ENCODE measurements around the gene MARCHF2. TPM values are rescaled to one million over a fixed set of nuclear protein-coding genes. Genes with fewer than 3 reads are reported as not detected.

Gene MARCHF2
- total RNA-seq, 1 donor from 2014 or later = 49.3 TPM

DNA sequence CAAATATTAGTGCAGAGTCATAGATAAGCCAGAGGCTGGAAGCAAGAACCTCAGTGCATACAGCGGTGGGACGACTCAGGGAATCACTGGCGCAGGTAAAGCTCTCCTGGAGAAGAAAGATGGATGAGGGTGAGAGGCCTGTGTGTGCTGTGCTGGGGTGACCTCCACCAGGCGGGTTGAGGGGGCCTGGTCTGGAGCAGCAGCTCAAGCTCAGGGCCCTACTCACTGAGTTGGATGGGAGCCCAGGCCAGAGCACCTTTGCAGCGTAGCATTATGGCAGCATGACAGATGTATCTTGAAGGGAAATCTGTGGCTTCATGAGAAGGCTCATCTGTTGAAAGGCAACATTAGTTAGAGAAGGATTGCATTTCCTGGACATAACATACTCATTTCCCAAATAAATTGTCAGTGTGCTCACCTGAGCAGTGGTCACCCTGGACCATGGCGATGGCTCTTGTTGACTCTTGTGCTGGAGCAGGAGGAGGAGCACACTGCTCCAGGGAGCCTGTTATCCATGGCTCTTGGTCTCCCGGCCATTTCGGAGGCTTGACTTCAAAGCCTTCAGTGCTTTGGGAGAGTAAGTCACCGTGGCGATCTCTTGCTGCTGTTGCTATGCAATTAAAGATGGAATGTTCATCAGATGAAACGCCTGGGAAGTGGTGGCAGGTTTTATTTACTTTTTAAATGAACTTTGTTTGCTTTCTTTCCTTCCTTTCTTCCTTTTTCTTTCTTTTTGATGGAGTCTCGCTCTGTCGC lies 56.7 kb downstream of the MARCHF2 start:
- FAIRE-seq (no peak), DNase-seq (ENCODE audit: low spot score in 2 of 2) (no peak)

- FAIRE-seq (no peak), DNase-seq (ENCODE audit: low spot score in 2 of 2) (no peak)
Observed at GRCh38 chr19:8473648-8474476, 60.8 kb downstream of the MARCHF2 start.

- FAIRE-seq (no peak), DNase-seq (ENCODE audit: low spot score in 2 of 2) (no peak)
Observed at GRCh38 chr19:8475005-8475404, 61.9 kb downstream of the MARCHF2 start.

DNA sequence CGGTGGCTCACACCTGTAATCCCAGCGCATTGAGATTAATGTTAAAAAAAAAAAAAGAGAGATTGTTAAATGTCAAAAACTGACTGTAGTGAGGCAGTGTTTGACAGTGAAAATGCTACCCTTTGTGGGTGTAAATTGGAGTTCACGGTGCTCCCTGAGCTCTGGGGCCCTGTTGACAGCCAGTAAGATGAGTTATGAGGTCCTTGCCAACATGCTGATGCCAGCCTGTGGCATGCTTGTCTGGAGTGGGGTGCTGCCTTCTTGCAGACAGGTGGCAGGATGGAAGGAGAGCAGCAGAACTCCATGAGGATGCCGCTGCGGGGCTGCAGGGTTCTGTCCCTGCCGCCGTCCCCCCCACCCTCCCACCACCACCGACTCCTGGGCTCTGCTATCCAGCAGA lies 63.4 kb downstream of the MARCHF2 start:
- DNase-seq (ENCODE audit: low spot score in 2 of 2) = no peak
- FAIRE-seq = no peak

DNA sequence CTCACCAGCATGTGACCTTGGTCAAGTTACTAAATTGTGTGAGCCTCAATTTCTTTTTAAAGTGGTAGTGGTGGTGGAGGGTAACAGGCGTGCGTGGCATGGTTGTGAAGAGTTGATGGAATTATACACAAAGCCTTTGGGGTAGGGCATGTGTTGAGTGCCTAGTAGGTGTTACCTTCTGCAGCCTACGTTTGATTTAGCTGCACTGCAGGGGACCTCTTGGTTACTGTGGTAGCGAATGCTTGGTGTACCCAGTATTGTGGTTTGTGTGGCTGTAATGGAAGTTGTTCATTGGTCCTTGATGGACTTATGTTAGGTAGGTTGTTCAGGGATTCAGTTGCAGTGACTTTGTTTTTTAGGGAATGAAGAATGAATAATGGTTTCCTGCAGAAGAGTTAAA lies 64.8 kb downstream of the MARCHF2 start:
- DNase-seq (ENCODE audit: low spot score in 2 of 2) (no peak), FAIRE-seq (no peak)

DNA sequence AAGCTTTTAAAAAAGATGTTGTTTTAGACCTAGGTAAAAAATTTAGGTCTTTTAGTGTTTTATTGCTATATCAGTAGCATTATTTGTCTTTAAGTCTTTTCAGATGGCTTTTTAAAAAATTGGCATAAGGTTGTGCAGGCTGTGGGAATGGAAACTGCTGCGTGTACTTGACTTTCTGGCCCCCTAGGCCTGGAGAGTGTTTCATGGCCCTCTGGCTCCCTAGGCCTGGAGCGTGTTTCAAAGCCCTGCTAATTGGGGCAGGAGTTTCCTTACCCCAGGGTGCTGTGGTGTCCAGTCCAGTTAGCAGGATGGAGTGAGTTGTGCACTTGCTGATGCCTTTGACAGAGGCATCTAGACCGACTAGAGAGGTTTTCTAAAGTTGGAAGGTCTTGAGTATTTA lies 65.5 kb downstream of the MARCHF2 start:
- no peak for DNase-seq (ENCODE audit: low spot score in 2 of 2)
- no peak for FAIRE-seq

- no peak for FAIRE-seq
- DNase-seq (ENCODE audit: low spot score in 2 of 2) = no peak
Observed at GRCh38 chr19:8481201-8481600, 68.1 kb downstream of the MARCHF2 start.

GRCh38 chr19:8481616-8482015 lies 68.5 kb downstream of the MARCHF2 start:
- no peak for FAIRE-seq
- no peak for DNase-seq (ENCODE audit: low spot score in 2 of 2)

DNA sequence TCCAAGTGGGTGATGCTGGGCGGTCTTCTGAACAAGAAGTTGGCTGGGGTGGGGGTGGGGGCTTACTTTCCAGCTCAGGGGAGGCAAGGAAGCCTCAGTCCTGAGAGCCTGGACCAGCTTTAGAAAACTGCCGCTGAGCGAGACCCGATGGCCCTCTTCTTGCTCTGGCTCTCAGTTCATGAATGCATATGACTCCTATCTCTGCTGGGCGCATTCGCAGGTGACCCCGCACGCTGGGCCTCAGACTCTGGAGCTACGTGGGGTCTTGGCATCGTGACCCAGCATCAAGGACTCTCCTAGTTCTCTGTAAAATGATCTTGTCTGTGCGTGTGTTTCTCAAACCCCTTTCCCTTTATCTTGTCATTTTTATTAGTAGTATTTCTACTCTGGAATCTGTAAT lies 69.6 kb downstream of the MARCHF2 start:
- no peak for DNase-seq (ENCODE audit: low spot score in 2 of 2)
- FAIRE-seq = no peak

DNA sequence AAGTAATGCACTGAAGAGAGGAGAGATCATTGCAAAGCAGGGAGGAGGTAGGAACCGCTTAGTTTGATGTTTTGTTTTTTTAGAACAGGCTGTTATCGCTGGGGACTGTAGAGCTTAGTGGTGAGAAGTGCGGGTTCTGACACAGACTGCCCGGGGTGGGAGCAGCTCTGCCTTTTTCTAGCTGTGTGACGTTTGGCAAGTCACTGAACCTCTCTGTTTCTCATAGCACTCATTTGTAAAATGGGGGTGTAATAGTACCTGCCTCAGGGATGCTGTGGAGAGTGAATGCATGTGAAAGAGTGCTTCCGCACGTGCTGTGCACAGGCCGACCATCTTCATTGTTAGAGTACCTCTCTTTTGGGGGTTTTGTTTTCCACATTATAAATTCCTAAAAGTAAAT lies 70.1 kb downstream of the MARCHF2 start:
- no peak for FAIRE-seq
- no peak for DNase-seq (ENCODE audit: low spot score in 2 of 2)

- DNase-seq (ENCODE audit: low spot score in 2 of 2) (no peak), FAIRE-seq (no peak)
Observed at GRCh38 chr19:8484331-8484894, 71.3 kb downstream of the MARCHF2 start.

- no peak for DNase-seq (ENCODE audit: low spot score in 2 of 2)
Observed at GRCh38 chr19:8485561-8486371, 72.7 kb downstream of the MARCHF2 start.

DNA sequence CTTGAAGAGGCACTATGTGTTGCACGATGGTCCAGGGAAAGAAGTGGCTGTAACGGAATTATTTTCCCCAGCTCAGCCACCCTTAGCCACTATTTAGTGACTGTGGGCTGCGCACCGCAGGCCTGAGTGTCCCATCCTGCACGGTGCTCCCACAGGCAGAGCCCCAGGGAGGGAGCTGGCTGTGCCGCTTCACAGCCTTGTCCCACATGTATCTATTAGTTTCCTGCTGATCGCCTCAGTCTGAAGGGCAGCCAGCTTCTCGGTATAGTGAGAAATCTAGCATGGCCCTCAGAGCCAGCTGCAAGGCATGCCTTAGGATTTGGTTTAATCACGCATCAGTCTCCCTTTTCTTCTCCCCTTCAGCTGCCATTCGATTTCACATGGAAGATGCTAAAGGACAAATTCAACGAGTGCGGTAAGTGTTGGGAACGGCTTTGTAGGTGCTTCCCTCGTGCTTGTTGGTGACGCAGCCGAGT lies 73.6 kb downstream of the MARCHF2 start:
- FAIRE-seq (no peak), DNase-seq (ENCODE audit: low spot score in 2 of 2) (no peak)

More at GRCh38 chr19:8485561-8486371, 72.7 kb downstream of the MARCHF2 start:
- FAIRE-seq = no peak

DNA sequence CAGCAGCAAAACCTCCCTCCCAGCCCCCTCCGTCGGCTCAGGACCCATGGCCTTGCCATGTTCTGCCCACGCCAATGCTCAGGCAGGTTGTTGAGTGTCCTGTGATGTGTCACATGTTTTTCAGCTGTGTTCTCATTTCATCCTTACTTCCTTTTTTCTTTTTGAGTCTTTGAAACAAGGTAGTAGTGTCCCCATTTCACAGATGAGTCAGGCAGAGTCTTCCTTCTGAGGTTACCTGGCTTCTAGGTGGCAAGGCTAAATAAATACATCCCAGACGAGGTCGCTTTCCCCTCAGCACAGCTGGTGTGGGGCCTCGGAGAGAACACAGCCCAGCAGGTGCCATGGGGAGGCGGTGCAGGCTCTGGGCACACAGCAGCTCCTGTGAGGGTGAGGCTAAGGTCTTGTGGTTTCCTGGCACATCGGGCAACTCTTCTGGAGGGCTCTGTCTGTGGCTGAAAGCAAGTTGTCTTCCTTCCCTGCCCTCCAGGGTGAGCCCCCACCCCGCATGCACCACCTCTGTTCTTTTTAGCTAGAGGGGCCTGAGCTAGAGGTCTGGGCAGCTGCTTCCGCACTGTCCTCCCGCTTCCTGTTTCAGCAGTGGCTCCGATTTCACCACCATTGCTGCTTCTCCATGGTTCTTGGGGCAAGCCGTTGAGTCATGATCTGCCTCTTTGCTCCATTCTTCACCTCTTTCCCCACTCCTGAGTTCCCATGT lies 74.2 kb downstream of the MARCHF2 start:
- no peak for FAIRE-seq
- no peak for DNase-seq (ENCODE audit: low spot score in 2 of 2)

DNA sequence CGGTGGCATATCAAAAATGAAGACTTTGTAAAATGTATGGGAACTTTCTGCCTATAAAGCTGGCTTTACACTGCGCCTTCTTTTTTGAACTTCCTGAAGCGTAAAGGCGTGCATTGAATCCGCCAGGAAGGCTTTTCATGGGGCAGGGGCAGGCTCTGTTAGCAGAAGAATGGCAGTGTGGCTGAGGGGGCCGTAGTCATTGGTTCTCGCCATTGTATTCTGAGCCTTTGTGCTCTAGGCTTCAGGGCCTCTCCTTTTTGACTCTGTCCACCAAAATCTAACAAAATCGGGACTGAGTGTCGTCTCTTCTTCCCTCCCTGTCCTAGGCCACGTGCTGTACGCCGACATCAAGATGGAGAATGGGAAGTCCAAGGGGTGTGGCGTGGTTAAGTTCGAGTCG lies 75.3 kb downstream of the MARCHF2 start:
- FAIRE-seq = no peak
- no peak for DNase-seq (ENCODE audit: low spot score in 2 of 2)

Small RNAs within 50 kb of the gene (small RNA-seq; reads per million reads assigned to genes)
- gene MIR4999 = not detected

Other genes starting within 250 kb of the MARCHF2 start
- 57.9 TPM for gene CERS4, start 203.9 kb upstream of the MARCHF2 start, total RNA-seq
- 16.7 TPM for gene CD320, start 104.9 kb upstream of the MARCHF2 start, total RNA-seq
- 7.3 TPM for gene NDUFA7, start 91.9 kb upstream of the MARCHF2 start, total RNA-seq
- 157 TPM for gene RPS28, start 91.8 kb upstream of the MARCHF2 start, total RNA-seq
- gene KANK3, start 70.0 kb upstream of the MARCHF2 start, total RNA-seq = 2.4 TPM
- 0.82 TPM for gene ANGPTL4, start 49.1 kb upstream of the MARCHF2 start, total RNA-seq
- gene RAB11B, start 22.9 kb upstream of the MARCHF2 start, total RNA-seq = 90.5 TPM
- gene HNRNPM, start 31.7 kb downstream of the MARCHF2 start, total RNA-seq = 66.4 TPM
- not detected for gene PRAM1, start 89.3 kb downstream of the MARCHF2 start, total RNA-seq
- 2.4 TPM for gene ZNF414, start 100.9 kb downstream of the MARCHF2 start, total RNA-seq
- 1.6 TPM for gene MYO1F, start 164.1 kb downstream of the MARCHF2 start, total RNA-seq
- gene ADAMTS10, start 197.4 kb downstream of the MARCHF2 start, total RNA-seq = 34.6 TPM
- gene NFILZ, start 217.3 kb downstream of the MARCHF2 start, total RNA-seq = not detected

All from frontal cortex (tissue), 4 donors.